MV-4-11 (cell line): ENCODE results near the gene SMG7.
A peak's percentile ranks its signal among the peaks of the same experiment; 100 is the strongest.
"Not testable (repeated sequence)": the region's sequence is repeated elsewhere in the genome, so short reads cannot be mapped to it uniquely, and the experiment has no call there.

Experiments
- DNase-seq: peaks from one replicate; lab custom pipeline; 2025; lab: John Stamatoyannopoulos, UW

SMG7 gene, protein sequence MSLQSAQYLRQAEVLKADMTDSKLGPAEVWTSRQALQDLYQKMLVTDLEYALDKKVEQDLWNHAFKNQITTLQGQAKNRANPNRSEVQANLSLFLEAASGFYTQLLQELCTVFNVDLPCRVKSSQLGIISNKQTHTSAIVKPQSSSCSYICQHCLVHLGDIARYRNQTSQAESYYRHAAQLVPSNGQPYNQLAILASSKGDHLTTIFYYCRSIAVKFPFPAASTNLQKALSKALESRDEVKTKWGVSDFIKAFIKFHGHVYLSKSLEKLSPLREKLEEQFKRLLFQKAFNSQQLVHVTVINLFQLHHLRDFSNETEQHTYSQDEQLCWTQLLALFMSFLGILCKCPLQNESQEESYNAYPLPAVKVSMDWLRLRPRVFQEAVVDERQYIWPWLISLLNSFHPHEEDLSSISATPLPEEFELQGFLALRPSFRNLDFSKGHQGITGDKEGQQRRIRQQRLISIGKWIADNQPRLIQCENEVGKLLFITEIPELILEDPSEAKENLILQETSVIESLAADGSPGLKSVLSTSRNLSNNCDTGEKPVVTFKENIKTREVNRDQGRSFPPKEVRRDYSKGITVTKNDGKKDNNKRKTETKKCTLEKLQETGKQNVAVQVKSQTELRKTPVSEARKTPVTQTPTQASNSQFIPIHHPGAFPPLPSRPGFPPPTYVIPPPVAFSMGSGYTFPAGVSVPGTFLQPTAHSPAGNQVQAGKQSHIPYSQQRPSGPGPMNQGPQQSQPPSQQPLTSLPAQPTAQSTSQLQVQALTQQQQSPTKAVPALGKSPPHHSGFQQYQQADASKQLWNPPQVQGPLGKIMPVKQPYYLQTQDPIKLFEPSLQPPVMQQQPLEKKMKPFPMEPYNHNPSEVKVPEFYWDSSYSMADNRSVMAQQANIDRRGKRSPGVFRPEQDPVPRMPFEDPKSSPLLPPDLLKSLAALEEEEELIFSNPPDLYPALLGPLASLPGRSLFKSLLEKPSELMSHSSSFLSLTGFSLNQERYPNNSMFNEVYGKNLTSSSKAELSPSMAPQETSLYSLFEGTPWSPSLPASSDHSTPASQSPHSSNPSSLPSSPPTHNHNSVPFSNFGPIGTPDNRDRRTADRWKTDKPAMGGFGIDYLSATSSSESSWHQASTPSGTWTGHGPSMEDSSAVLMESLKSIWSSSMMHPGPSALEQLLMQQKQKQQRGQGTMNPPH

DNA sequence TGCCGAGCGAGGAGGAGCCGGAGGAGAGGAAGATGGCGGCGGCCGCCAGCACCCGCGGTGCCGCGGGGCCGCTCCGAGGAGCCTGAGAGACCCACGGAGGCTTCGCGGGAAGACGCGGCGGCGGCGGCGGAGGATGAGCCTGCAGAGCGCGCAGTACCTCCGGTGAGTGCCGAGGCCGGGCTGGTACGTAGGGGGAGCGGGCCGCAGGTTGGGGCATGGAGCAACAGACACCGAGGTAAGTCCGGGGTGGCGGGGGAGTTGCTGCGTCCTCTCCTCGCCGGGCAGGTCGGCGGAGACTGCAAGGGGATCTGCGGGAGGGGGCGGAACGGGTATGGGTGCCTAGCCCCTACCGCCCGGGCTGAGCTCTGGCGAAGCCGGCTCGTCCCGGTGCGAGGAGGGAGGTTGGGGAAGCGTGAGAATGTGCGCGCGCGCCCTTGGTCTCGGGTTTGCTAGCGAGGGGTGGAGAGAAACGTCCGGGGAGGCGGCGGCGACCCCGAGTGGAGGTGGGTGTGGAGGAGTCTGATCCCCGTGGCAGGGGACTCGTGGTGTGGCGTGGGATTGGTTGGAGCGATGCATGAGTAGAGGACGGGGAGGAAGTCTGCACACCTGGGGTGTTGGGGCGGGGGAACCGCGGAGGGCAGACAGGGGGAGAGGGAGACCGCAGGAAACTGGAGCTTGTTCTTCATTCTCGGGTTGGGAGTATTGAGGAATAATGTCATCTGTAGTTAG, at the start of gene SMG7:
Gene SMG7, plus strand, starts transcription at position 12 of the 729 bp plus-strand sequence. Its CDS starts 122 bp downstream, at position 134.
- peak; percentile 59 for DNase-seq

DNA sequence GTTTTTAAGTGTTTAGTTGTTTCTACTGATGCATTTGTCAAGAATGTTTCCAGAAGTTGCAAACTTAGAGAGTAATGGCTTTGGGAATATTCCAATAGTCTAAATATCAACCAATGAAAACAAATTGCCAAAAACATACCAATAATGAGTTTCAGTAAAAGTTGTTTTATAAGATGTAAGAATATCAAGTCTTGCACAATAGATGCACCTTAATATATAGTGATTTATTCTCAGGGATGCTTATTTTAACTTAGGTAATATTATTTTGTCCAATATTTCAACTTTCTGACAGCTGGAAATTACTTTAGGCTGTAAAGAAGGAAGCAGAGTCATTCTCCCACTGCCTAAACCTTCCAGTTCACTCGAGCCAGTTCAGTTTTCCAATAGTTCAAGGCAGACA, 48.8 kb upstream of the SMG7 start:
- DNase-seq = no peak

DNA sequence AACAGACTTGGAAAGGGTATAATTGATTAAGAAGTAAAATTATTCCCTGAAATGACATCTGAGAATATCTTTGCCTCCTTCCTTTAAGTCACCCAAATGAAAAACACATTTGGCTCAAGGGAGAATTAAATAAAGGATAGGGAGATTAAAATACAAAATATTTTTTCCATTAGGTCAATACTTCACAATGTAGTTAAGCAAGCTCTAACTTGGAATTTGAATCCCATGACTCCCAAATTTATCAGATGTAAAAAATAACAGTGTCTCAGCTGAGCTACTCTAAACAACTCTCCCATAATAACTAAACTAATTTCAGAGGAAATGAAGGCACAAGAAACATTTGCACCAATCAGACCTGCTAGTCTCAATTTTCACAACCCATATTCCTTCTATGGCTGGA, 47.6 kb upstream of the SMG7 start:
- DNase-seq = no peak

DNA sequence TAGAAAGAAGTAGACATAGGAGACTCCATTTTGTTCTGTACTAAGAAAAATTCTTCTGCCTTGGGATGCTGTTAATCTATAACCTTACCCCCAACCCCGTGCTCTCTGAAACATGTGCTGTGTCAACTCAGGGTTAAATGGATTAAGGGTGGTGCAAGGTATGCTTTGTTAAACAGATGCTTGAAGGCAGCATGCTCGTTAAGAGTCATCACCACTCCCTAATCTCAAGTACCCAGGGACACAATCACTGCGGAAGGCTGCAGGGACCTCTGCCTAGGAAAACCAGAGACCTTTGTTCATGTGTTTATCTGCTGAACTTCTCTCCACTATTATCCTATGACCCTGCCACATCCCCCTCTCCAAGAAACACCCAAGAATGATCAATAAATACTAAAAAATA, 44.7 kb upstream of the SMG7 start:
- DNase-seq = not testable (repeated sequence)

DNA sequence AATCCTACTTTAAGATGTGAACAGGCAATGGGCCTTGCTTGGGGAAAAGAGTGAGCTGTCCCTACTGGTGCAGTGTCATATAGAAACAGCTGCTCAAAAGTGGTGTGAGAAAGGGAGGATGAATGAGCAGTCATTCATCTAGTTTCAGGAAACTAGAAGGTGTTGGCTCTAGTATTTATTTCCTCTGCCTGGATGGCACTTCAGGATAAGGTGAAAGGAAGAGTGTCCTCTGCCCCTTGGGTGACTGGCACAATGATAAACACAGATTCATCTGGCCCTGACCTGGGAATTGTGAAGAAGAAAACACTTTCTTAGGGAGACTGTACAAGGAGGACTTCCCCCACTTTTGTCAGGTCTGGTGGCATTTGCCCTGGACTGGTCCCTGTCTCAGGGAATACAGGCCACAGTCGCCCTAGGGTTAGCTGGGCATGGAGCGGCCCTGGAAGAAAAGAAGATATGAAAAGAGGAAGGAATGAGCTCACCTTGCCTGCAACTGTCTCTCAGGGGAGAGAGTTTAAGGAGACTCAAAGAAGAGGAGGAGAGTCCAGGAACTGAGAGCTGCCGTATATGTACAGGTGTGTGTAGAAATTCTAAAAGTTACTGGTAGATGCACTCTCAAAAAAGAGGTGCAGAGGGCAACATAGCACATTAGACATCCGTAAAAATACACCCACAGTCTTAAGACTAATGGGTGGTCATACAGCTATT, 40.3 kb upstream of the SMG7 start:
- DNase-seq = no peak

DNA sequence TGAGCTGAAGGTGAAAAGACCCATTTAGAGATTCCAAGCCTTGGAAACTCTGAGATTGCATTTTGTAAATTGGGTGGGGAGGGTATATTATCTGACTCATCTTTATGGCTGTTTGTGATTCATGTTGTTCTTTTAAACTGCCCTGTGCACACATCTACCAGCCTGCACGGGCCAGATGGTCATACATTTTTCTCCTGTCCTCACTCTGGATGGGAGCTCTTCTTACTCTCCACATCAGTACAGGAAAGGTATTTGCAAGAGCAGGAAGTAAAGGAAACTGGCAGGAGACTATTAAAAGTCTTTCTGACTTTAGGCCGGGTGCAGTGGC, 39.8 kb upstream of the SMG7 start:
- DNase-seq = no peak

DNA sequence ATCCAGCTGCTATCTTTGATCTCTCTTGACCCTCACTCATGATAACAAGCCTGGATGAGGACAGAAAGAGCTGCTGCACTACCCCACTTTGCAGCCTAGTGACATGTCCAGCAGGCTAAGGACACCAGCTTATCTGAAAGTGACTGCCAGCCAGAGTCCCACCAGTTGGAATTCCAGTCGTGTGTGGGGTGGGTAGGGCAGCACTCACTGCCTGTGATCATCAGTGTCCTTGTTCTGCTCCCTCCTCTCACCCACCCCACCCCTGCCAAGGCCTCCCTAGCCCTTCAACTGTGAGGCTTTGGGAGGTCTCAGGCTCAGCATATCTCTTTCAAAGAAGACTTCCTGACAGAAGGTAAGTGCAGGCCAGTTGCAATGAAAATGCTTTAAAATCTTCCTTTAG, 38.6 kb upstream of the SMG7 start:
- no peak for DNase-seq

DNA sequence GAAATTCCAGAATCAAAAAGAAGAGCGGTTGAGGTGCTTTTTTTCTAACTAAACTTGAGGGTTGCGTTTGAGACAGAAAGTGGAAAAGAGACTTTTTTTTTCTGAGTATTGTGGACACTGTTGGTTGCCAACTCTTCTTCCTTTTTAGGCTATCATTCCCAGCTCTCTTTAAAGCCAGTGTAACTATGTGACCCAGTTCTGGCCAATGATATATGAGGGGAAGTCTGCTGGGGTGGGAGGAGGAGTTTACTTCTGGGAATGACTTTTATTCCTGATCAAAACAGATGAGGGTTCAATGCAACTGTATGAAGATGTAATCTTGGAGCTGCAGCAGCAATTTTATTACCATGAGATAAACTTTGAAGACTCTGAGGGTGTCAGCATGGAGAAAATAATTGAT, 36.8 kb upstream of the SMG7 start:
- DNase-seq = no peak

DNA sequence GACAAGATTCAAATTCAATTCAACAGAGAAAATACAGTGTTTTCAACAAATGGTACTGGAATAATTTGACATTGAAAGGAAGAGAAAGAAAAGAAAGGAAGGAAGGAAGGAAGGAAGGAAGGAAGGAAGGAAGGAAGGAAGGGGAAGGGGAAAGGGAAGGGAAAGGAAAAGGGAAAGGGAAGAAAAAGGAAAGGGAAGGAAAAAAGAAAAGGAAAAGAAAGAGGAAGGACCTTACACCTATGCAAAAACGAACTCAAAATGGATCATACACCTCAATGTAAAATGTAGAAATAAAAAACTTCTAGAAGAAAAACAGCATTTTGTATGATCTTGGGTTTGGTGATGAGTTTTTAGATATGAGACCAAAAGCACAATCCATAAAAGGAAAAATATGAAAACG, 34.2 kb upstream of the SMG7 start:
- no peak for DNase-seq

DNA sequence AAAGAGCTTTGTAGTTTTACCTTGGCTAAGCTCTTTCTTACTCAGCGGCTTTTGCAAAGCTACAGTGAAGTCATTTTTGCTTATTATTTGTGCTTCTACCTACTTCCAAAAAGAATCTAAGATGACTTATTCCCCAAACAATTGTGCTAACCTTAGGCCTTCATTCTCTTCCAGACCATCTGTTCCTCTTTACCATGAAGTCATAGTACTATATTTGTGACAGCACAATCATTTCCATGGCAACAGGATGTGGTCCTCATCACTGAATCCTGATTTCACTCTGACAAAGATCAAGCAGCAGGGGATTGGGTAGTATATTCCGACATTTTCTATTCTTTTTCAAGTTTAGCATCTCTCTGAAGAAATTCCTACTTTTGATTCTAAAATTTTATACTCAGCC, 29.3 kb upstream of the SMG7 start:
- DNase-seq = peak; percentile 5

DNA sequence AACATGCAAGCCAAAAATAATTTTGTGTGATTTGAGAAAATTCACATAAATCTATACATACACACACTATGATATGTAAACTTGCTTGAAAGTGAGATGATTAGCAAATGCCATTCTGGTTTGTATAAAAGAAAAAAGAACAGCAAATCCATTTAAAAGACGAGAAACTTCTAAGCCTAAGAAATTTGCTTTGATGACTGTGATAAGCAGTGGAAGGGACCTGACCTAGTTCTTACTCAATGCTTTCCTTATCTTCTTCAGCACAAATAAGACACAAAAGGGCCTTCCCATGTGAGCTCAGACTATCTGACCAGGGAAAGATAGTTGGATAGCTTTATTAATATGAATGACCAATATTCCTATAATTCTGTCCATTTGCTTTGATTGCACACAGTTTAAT, 28.8 kb upstream of the SMG7 start:
- DNase-seq = no peak

DNA sequence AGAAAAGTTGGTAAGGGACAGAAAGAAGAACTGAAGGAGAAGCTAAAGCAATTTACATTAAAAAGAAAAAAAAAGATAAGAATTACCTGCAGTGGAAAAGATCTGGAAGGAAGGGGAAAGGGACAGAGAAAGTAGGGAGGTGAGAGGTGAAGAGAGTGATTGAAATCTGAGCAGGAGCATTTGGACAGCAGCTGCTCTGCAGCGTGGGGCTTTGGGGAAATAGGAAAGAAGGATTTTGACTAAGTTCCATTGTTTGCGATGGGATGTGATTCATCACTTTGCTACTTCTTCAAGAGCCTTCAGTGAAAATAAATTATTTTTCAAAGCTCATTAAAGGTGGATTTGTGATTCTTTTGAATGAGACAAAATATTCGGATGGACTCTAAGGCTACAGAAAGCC, 28.1 kb upstream of the SMG7 start:
- DNase-seq = no peak

DNA sequence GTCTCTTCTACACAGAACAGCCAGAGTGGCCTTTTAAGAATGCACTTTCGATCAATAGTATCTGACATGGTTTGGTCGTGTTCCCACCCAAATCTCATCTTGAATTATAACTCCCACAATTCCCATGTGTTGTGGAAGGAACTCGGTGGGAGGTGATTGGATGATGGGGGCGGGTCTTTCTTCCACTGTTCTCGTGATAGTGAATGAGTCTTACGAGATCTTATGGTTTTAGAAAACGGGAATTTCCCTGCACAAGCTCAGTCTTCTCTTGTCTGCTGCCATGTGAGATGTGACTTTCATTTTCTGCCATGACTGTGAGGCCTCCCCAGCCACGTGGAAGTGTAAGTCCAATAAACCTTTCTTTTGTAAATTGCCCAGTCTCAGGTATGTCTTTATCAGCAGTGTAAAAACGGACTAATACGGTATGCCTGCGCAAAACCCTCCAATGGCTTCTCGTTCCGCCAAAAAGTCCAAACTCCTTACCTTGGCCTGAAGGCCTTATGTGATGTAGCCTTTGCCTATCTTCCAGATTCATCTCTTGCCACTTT, 23.0 kb upstream of the SMG7 start:
- no peak for DNase-seq

DNA sequence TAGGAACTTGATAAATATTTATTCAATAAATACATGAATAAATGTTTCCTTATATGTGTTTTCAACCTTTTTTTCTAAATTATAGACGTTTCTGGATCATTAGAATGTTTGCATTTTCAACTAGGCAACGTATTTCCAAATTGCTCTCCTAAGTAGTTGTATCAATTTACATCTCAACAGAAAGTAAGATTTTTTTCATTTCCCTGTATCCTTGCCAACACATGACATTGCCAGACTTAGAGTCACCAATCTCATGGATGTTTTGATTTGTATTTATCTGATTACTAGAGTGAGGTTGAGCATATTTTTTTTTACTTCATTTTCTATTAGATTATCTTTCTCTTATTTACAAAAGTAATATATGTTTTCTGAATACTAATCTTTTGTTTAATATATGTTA, 22.2 kb upstream of the SMG7 start:
- no peak for DNase-seq

DNA sequence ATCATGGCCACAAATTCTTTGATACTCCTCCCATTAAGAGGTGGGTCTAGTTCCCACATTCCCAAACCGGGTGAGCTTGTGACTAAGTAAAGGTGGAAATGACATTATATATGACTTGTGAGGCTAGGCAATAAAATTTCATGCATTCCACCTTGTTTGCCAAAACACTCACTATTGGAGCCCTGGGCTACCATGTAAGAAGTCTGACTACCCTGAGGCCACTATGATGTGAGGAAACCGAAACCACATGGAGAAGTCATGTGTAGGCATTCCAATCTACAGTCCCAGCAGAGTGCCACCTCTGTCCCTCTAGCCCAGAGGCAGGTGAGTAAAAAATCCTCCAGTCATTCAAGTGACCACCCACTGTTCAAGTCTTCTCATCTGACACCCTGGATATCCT, 17.9 kb upstream of the SMG7 start:
- no peak for DNase-seq

DNA sequence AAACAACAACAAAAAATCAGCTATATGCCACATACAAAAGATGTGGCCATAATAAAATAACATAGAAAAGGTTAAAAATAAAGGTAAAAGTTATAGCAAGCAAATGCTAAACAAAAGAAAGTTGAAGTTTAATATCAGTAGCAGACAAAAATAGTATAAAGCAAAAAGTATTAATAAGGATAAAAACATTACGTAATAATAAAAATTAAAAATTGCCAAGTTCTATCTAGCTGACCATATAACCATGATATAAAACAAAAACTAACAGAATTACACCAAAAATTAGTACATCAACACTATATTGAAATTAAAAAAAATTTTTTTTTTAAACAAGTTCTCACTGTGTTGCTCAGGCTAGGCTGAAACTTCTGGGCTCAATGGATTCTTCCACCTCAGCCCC, 15.5 kb upstream of the SMG7 start:
- DNase-seq = no peak

DNA sequence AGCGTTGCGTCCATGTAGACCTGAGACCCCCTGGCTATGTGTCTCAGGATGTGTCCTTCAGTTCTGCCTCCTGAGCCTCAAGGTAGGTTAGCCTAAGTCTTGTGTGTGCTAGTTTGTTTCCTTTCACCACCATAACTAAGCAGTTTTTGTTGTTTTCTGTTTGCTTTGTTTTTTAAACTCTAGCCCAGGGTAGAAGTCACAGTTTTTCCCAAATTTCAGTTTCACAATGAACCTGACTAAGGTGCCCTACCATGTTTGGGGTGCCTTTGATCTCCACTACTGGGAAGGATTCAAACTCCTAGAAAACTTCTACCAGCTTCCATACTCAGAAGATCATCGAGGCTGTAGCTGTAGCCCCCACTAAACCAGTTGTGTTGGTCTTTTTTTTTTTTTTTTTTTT, 14.8 kb upstream of the SMG7 start:
- no peak for DNase-seq

DNA sequence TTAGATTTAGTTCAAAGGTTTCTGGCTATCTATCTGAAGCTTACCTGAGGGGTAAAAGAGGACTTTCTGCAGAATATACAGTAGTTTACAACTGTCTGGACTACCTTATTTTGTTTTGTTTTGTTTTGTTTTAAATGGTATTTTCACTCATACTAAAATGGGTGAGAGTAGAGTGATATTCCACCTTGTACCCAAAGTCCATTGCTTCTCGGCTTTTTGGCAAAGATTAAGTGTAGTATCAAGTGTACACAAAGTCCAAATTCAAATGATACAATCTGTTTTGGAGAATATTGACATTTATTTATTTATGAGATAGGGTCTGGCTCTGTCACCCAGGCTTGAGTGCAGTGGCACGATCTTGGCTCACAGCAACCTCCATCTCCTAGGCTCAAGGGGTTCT, 11.7 kb upstream of the SMG7 start:
- DNase-seq = no peak

DNA sequence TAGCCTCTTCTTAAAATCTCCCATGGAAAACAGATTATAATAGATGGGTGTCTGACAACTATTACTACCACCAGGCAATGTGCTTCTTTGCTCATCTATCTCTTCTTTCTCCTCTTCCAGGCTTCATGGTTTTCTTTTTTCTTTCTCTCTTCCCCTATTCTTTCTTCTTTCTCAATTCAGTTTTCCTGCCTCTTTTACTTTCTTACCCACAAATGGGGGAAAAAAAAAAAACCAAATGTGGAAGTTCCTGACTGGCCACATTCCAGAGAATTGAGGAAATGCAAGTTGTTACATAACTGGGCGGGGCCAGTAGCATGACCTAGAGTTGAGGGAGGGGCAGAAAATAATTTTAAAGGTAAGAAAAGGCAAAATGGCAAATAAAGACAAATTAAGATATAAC, 10.9 kb upstream of the SMG7 start:
- peak; percentile 92 for DNase-seq

DNA sequence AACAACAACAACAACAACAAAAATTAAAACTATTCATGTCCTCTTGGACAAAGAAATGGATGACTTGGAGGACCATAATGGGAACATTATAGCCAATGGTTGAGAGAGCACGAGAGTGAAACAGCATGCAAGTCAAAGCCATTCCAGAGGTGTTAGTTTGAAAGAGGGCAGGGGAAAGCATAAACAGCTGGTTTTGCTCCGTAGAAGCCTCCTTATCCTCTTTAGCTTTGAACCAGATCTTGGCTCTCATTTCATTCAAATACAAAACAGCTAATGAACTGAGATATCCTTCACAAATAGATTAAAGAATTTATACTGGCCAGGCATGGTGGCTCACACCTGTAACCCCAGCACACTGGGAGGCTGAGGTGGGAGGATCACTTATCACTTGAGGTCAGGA, 8.7 kb upstream of the SMG7 start:
- no peak for DNase-seq

DNA sequence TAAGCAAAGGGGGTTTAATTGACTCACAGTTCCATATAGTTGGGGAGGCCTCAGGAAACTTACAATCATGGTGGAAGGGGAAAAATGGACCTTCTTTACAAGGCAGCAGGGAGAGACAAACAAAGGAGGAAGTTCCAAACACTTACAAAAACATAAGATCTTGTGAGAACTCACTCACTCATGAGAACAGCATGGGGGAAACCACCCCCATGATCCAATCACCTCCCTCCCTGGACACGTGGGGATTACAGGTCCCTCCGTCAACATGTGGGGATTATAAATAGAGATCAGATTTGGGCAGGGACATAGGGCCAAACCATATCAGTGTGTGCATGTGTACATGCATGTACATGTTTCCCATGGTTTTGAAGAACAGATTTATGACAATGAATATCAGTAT, 5.5 kb upstream of the SMG7 start:
- peak; percentile 4 for DNase-seq
